LNCaP clone FGC (cell line): ENCODE measurements around the gene MEGF6.
"Not testable (repeated sequence)": the region's sequence is repeated elsewhere in the genome, so short reads cannot be mapped to it uniquely, and the experiment has no call there.

ENCODE experiments used
- DNase-seq: peaks from one replicate; pipeline ENCODE4 v3.0.0-alpha.2; 2011; ENCODE audit warnings: low read depth
- H3K4me3 ChIP-seq: 2 replicates; pipeline ENCODE4 v1.5.1; 2011; ENCODE audit warnings: mild to moderate bottlenecking, low read depth, low read length, control low read depth
- CTCF ChIP-seq: IDR thresholded peaks from 2 replicates; pipeline ENCODE4 v1.5.1; 2012; ENCODE audit warnings: mild to moderate bottlenecking; ENCODE audit not compliant: control insufficient read depth, insufficient read depth; ENCODE audit errors: extremely low read depth

The MEGF6 gene

GRCh38 chr1:3577300-3577699, 34.0 kb downstream of the MEGF6 start:
- no peak for TF ChIP-seq CTCF
- DNase-seq = no peak
- H3K4me3 ChIP-seq = no peak overlapping the region

- no peak overlapping the region for H3K4me3 ChIP-seq
- TF ChIP-seq CTCF = no peak
- DNase-seq = no peak
Observed at GRCh38 chr1:3575993-3576392, 35.3 kb downstream of the MEGF6 start.

- H3K4me3 ChIP-seq, DNase-seq: not testable (repeated sequence)
Observed at GRCh38 chr1:3575515-3575914, 35.8 kb downstream of the MEGF6 start.

GRCh38 chr1:3573500-3573899, 37.8 kb downstream of the MEGF6 start:
- no peak for DNase-seq
- H3K4me3 ChIP-seq = no peak overlapping the region
- TF ChIP-seq CTCF = no peak

- H3K4me3 ChIP-seq, DNase-seq: not testable (repeated sequence)
Observed at GRCh38 chr1:3572638-3573037, 38.7 kb downstream of the MEGF6 start.

GRCh38 chr1:3571263-3571662, 40.0 kb downstream of the MEGF6 start:
- no peak for TF ChIP-seq CTCF
- no peak overlapping the region for H3K4me3 ChIP-seq
- DNase-seq = no peak

GRCh38 chr1:3570066-3570986, 41.0 kb downstream of the MEGF6 start:
- no peak for TF ChIP-seq CTCF
- no peak overlapping the region for H3K4me3 ChIP-seq
- DNase-seq = no peak

- DNase-seq = no peak
- no peak for TF ChIP-seq CTCF
- no peak overlapping the region for H3K4me3 ChIP-seq
Observed at GRCh38 chr1:3569436-3569835, 41.9 kb downstream of the MEGF6 start.
